NCI-H748 (cell line): ENCODE measurements around the gene NLGN4Y.
"Not testable (repeated sequence)": the region's sequence is repeated elsewhere in the genome, so short reads cannot be mapped to it uniquely, and the experiment has no call there.

Experiments used
- DNase-seq: peaks from one replicate; lab custom pipeline; 2025; ENCODE audit not compliant: unreplicated experiment; lab: John Stamatoyannopoulos, UW

NLGN4Y gene

GRCh38 chrY:14834103-14835060 is 310.1 kb downstream of the NLGN4Y start:
- DNase-seq: no peak

DNA sequence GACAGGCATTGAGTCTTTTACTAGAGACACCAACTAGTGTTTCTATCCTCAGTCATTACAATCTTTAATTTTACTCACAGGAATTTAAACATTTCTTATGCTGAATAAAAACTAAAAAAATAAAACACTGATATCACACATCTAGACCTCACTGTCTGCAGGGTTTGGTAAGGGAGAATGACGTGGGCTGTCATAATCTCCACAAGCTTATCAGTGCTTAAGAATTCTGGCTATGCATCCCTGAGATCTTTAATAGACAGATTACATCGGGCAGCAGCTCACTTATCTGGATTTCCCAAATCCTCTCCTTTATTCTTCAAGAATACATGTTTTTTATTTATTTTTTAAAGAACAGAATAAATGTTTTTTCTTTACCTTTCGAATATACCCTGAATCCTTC is 313.1 kb downstream of the NLGN4Y start:
- DNase-seq: no peak

DNA sequence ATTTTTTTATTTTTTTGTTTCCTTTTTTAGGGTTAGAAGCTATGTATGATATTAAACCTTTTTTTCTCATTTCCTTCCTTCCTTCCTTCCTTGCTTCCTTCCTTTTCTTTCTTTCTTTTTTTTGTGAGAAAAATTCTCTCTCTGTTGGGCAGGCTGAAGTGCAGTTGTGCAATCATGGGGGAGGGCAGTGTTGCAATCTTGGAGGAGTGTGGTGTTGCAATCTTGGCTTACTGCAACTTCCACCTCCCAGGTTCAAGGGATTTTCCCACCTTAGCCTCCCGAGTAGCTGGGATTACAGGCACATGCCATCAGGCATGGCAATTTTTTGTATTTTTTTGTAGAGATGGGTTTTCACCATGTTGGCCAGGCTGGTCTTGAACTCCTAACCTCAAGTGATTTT is 326.4 kb downstream of the NLGN4Y start:
- no peak for DNase-seq

DNA sequence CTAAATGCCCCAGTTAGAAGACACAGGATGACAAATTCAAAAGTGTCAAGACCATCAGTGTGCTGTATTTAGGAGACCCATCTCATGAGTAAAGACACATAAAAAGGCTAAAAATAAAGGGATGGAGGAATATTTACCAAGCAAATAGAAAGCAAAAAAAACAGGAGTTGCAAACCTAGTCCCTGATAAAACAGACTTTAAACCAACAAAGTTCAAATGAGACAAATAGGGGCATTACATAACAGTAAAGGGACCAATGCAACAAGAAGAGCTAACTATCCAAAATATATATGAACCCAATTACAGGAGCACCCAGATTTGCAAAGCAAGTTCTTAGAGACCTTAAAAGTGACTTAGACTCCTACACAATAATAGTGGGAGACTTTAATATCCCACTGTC is 336.1 kb downstream of the NLGN4Y start:
- DNase-seq: no peak

GRCh38 chrY:14861033-14861432 is 336.7 kb downstream of the NLGN4Y start:
- not testable (repeated sequence) for DNase-seq

DNA sequence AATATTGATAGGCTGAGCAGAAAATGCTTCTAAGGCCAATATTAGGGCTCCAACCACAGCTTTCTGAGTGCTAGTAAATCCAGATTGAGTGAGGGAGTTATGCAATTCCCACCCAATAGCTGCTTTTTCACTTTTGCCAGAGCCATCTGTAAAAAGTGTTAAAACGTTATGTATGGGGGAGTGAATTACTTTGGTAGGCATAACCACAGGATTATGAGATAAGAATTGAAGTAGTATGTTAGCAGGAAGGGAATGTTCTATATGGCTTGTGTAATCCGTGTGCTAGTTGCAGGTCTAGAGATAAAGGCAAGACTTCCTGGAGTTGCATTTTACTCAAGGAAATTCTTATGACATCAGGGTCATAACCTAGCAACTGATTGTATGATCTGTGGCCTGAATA is 347.6 kb downstream of the NLGN4Y start:
- no peak for DNase-seq
